NCI-H345 treated with DMSO at 0.1 percent for 48 hours (cell line): ENCODE data around the gene HAUS7.

ENCODE experiments used
- DNase-seq: peaks from one replicate; lab custom pipeline; 2025; ENCODE audit not compliant: unreplicated experiment; lab: John Stamatoyannopoulos, UW

The HAUS7 gene

GRCh38 chrX:153441981-153442380, 28.4 kb downstream of the HAUS7 start:
- no peak for DNase-seq

- DNase-seq, result no peak
Observed at GRCh38 chrX:153441296-153441695, 29.1 kb downstream of the HAUS7 start.

GRCh38 chrX:153440556-153441135, 29.7 kb downstream of the HAUS7 start:
- no peak for DNase-seq

GRCh38 chrX:153439977-153440376, 30.4 kb downstream of the HAUS7 start:
- no peak for DNase-seq

DNA sequence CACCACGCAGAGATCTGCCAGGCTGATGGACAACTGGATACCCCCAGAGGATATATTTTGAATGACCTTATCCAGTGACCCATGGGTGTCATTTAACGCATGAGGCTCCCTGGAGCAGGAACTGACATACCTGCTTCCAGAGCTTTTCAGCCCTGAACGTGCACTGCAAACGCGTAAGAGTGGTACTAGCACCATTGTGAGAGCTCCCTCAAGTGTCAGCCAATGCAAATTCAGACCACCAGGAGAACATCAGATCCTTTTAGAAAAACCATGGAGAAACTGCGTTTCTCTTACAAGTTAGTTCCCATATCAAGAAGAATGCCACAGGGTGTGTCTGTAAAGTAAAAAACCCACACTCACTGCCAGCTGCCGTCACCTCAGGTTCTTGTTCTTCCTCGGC, 31.8 kb downstream of the HAUS7 start:
- no peak for DNase-seq

DNA sequence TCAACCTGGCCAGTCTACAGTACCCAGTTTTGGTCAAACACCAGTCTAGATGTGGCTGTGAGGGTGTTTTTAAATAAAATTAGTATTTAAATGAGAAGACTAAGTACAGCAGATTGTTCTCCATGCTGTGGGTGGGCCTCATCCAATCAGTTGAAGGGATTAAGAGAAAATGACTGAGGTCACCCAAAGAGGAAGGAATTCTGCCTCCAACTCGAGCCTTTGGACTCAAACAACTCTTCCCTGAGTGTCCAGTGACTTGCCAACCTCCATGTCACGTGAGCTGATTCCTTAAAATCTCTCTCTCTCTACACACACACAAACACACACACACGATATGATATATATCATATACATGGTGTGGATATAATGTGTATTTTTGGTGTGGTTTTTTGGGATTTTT, 34.5 kb downstream of the HAUS7 start:
- no peak for DNase-seq

- no peak for DNase-seq
Observed at GRCh38 chrX:153434801-153435200, 35.6 kb downstream of the HAUS7 start.

DNA sequence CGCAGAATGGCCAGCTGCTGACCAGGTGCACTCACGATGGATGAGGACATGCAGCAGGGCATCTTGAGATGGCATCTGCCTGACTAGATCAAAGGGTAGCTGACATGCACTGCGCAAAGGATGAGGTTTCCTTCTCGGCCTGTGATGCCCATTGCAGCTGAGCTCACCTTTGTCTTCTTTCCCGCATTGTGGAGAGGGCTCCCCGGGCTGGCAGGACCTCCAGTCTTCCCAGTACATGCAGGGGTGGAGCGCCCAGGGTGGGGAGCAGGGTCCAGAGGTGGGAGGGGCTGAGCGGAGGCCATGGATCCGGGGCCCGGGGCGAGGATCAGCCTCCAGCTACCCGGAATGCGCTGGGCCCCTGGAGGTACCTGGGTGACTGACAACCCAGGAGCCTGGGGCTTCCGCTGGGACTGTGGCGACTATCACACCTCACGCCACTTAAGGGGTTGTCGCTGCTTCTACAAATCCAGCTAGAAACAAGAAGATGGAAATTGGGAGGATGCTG, 36.5 kb downstream of the HAUS7 start:
- no peak for DNase-seq

GRCh38 chrX:153433161-153433680, 37.2 kb downstream of the HAUS7 start:
- no peak for DNase-seq

- DNase-seq, result no peak
Observed at GRCh38 chrX:153430796-153431195, 39.6 kb downstream of the HAUS7 start.

- no peak for DNase-seq
Observed at GRCh38 chrX:153426204-153426603, 44.2 kb downstream of the HAUS7 start.

DNA sequence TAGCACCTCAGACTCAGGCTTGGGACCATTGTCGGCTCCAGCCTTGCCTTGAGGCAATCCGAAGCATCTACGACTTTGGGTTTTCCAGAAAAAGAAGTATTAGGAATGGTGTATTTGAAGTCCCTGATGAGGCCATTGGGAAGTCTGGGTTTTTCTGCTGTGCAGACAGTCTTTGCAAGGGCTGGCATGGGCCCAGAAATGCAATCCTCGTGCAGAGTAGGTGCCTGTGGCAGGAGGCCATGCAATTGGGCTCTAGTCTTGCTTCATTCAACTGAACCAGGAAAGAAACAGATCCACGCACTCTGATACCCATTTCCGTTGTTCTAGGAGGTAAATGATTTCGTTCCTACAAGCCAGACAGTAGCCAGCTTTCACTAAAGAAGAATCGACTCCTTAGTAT, 46.7 kb downstream of the HAUS7 start:
- no peak for DNase-seq

GRCh38 chrX:153421856-153422255, 48.5 kb downstream of the HAUS7 start:
- DNase-seq, result no peak

GRCh38 chrX:153420851-153421599, 49.4 kb downstream of the HAUS7 start:
- DNase-seq, result no peak

GRCh38 chrX:153417637-153418036, 52.7 kb downstream of the HAUS7 start:
- no peak for DNase-seq

GRCh38 chrX:153416781-153417450, 53.5 kb downstream of the HAUS7 start:
- no peak for DNase-seq

- DNase-seq, result no peak
Observed at GRCh38 chrX:153414856-153415510, 55.4 kb downstream of the HAUS7 start.

DNA sequence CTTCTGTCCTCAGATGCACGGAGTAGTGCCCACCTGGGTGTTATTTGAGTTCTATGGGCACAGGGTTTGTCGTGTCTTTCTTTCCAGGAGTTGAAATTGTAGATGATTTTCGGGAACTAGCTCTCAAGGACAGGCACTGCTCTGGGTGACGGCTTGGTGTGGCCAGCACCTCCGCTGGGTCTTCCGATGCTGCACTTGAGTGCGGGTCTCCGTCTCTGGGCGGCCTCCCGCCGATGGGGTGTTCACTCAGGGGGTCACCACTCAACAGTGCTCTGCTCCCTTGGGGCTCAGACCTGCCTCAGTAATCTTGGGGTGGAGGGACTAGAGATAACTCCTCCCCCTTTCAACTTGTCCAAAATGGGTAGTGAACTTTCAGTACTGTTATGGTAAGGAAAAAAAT, 56.6 kb downstream of the HAUS7 start:
- DNase-seq, result no peak

DNA sequence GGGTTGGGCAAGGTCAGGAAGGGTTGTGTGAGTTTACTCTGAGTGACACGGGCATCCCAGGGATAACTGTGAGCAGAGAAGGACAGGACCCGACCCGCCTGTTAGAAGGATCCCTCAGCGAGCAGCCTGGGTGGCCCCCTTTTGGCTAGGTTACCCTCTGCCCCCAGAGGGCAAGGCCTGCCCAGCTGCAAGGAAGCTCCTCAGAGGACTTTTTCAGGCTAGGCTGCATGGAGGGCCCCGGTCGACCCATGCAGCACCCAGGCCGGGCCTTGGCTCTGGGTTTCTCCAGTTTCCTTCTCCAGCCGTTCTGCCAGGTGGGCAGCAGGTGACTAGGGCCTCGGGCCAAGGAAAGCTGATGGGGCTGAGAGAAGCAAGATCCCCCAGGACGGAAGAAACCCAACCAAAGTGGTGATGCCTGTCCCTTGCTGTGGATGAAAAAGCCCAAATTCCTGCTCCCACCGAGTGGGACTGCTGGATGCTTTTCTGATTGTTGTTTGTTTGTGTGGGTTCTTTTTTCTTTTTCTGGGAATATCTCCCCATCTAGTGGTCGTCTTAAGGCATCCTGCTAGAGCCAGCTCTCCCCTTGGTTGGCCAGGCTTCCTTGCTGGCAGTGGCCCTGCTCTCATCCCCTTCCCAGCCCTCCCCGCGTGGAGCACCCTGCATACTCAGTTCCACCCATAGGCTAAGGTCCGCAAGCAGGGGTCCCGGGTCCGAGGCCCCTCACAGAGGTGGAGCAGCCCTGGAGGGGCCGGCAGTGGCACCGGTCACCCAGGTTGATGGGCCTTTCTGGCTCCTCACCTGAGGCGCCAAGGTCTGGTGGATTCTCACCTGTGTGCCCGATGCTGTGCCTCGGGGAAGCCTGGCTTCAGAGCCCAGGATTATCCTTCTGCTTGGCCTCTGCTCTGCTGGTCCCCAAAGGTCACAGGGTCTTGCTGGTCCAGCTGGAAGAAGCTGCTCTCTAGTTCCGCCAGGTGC, 57.3 kb downstream of the HAUS7 start:
- DNase-seq, result no peak

GRCh38 chrX:153411988-153412574, 58.3 kb downstream of the HAUS7 start:
- peak; percentile 11 for DNase-seq
